Measurements from ENCODE around the gene DR1.

Gene DR1
- long read RNA-seq, full-length matches to known transcripts, result 559 of 579 reads
- long read RNA-seq, partial matches to known transcripts, result 11 of 579 reads
- long read RNA-seq, other reads (novel, unspliced or antisense), result 9 of 579 reads

GRCh38 chr1:93345633-93346420 is at the start of gene DR1:
TSS of gene DR1 (plus strand) at chr1:93345907. CDS start at chr1:93346646, 739 bp downstream.
- Histone ChIP-seq H3K27ac (replicated peaks) (peak within 1 kb of the TSS; percentile 97), H3K4me3 (replicated peaks; ENCODE audit: insufficient read depth, low read length) (peak within 1 kb of the TSS; percentile 78), H3K27me3 (ENCODE audit: insufficient read depth, poor library complexity, severe bottlenecking) (no peaks in the 10 kb centered on the region)
- TF ChIP-seq REST (IDR thresholded peaks at IDR 0.05; ENCODE audit: insufficient replicate concordance, low read depth), result peak; percentile 73
- TF ChIP-seq, protein P1, sequence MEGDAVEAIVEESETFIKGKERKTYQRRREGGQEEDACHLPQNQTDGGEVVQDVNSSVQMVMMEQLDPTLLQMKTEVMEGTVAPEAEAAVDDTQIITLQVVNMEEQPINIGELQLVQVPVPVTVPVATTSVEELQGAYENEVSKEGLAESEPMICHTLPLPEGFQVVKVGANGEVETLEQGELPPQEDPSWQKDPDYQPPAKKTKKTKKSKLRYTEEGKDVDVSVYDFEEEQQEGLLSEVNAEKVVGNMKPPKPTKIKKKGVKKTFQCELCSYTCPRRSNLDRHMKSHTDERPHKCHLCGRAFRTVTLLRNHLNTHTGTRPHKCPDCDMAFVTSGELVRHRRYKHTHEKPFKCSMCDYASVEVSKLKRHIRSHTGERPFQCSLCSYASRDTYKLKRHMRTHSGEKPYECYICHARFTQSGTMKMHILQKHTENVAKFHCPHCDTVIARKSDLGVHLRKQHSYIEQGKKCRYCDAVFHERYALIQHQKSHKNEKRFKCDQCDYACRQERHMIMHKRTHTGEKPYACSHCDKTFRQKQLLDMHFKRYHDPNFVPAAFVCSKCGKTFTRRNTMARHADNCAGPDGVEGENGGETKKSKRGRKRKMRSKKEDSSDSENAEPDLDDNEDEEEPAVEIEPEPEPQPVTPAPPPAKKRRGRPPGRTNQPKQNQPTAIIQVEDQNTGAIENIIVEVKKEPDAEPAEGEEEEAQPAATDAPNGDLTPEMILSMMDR (IDR thresholded peaks at IDR 0.05; ENCODE audit: insufficient read depth, low read length), result no peak
- peak; percentile 99 for TF ChIP-seq POLR2AphosphoS5 (IDR thresholded peaks at IDR 0.05; ENCODE audit: low read depth)
- TF ChIP-seq SPI1 (IDR thresholded peaks at IDR 0.05; ENCODE audit: borderline replicate concordance, low read depth), result peak; percentile 39; the same call in 1 of the 2 replicates
- peak; percentile 92 for TF ChIP-seq GABPA (IDR thresholded peaks at IDR 0.05; ENCODE audit: low read depth)
- peak; percentile 92 to 93 for DNase-seq (ENCODE audit: low read depth in 1 of 2, low spot score in 1 of 2)

GRCh38 chr1:93296555-93297154 is 49.1 kb upstream of the DR1 start:
- no peak for TF ChIP-seq REST (IDR thresholded peaks at IDR 0.05; ENCODE audit: insufficient replicate concordance, low read depth)
- TF ChIP-seq SPI1 (IDR thresholded peaks at IDR 0.05; ENCODE audit: borderline replicate concordance, low read depth), result no peak
- no peak for TF ChIP-seq POLR2AphosphoS5 (IDR thresholded peaks at IDR 0.05; ENCODE audit: low read depth)
- TF ChIP-seq, protein P1 (IDR thresholded peaks at IDR 0.05; ENCODE audit: insufficient read depth, low read length), result no peak
- TF ChIP-seq GABPA (IDR thresholded peaks at IDR 0.05; ENCODE audit: low read depth), result no peak
- no peak overlapping the region for H3K27ac ChIP-seq (replicated peaks)
- H3K4me3 ChIP-seq (replicated peaks; ENCODE audit: insufficient read depth, low read length), result no peak overlapping the region
- H3K27me3 ChIP-seq (ENCODE audit: insufficient read depth, poor library complexity, severe bottlenecking), result no peaks in the 10 kb centered on the region
- no peak for DNase-seq (ENCODE audit: low read depth in 1 of 2, low spot score in 1 of 2)

DNA sequence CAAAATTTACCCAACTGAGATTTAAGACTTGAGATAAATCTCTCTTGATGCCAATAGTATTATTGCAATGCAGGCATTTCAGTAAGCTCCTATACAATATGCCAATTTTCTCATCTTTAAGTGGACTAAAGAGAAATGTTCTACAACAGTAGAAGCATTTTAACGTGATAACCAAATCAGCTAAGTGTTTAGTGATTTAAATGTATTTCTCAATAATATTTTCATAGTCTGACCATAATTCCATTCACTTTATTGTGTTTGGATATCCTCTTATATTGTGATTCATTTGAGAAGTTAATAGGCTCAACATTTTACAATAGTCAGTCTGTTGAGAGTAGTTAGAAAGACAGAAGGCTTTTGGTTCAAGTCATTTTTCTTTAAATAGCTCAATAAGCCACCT is 44.6 kb upstream of the DR1 start:
- H3K27me3 ChIP-seq (ENCODE audit: insufficient read depth, poor library complexity, severe bottlenecking), result no peaks in the 10 kb centered on the region
- no peak for DNase-seq (ENCODE audit: low read depth in 1 of 2, low spot score in 1 of 2)
- H3K27ac ChIP-seq (replicated peaks), result no peak overlapping the region
- TF ChIP-seq POLR2AphosphoS5 (IDR thresholded peaks at IDR 0.05; ENCODE audit: low read depth), result no peak
- no peak for TF ChIP-seq SPI1 (IDR thresholded peaks at IDR 0.05; ENCODE audit: borderline replicate concordance, low read depth)
- TF ChIP-seq GABPA (IDR thresholded peaks at IDR 0.05; ENCODE audit: low read depth), result no peak
- no peak for TF ChIP-seq REST (IDR thresholded peaks at IDR 0.05; ENCODE audit: insufficient replicate concordance, low read depth)
- TF ChIP-seq, protein P1 (IDR thresholded peaks at IDR 0.05; ENCODE audit: insufficient read depth, low read length), result no peak
- no peak overlapping the region for H3K4me3 ChIP-seq (replicated peaks; ENCODE audit: insufficient read depth, low read length)
